OCI-M2 (cell line): ENCODE data around the gene PPP6C.

ENCODE experiments used
- DNase-seq: peaks from one replicate; lab custom pipeline; 2025; ENCODE audit not compliant: unreplicated experiment; lab: John Stamatoyannopoulos, UW

PPP6C gene

DNA sequence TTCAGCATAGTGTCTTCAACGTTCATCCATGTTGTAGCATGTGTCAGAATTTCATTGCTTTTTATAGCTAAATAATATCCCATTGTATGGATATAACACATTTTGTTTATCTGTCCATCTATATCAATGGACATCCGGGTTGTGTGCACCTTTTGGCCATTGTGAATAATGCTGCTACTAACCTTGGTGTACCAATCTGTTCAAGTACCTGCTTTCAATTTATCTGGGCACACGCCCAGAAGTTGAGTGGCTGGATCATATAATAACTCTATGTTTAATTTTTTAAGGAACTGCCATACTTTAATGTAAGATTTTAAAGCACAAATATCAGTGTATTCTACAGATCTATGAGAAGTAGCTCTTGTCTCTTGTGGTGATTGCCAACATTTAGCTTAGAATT, 89.8 kb downstream of the PPP6C start:
- no peak for DNase-seq
